NCI-H2227 treated with DMSO at 0.1 percent for 48 hours (cell line): ENCODE data around the gene RAD51B.

ENCODE experiments used
- DNase-seq: peaks from one replicate; lab custom pipeline; 2025; lab: John Stamatoyannopoulos, UW

Gene RAD51B

GRCh38 chr14:68573722-68574121 is 754.1 kb downstream of the RAD51B start:
- no peak for DNase-seq

GRCh38 chr14:68574461-68574860 is 754.9 kb downstream of the RAD51B start:
- DNase-seq: no peak

GRCh38 chr14:68574906-68575305 is 755.3 kb downstream of the RAD51B start:
- DNase-seq: no peak

- no peak for DNase-seq
Observed at GRCh38 chr14:68575426-68575825, 755.8 kb downstream of the RAD51B start.

- no peak for DNase-seq
Observed at GRCh38 chr14:68576031-68576430, 756.5 kb downstream of the RAD51B start.

DNA sequence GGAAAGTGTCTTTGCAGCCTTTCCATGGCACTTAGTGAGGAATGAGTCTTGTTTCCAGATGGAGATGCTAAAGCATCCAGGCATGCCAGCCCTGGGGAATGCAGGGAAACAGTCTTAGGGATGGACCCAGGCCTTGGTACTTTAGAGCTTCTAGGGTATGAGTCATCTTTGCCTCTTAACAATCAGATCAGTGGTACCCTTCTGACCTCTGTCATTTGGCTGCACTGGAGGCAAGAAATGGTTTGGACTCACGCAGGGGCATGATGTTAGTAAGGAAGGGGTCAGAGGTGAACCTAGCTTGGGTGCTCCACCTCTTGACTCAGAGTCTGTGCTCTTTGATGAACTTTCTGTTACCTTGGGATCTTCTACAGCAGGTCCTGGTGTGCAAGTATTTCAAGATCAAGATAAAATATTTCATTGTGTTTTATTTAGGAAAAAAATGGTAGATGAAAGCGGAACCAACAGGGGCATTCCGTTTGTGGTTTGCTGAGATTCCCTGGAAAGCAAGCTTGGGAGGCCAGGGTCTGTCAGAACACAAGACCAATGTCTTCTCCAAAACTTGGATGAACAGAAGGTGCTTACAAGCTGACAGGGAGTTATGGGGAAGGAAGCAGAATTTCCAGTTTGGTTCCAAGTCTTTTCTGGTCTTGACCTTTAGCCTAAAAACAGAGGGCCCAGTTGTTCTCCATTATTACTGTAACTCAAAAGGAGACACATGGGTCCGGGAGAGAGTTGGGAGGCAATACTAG is 757.1 kb downstream of the RAD51B start:
- DNase-seq: no peak

- DNase-seq: no peak
Observed at GRCh38 chr14:68577802-68578541, 758.4 kb downstream of the RAD51B start.

DNA sequence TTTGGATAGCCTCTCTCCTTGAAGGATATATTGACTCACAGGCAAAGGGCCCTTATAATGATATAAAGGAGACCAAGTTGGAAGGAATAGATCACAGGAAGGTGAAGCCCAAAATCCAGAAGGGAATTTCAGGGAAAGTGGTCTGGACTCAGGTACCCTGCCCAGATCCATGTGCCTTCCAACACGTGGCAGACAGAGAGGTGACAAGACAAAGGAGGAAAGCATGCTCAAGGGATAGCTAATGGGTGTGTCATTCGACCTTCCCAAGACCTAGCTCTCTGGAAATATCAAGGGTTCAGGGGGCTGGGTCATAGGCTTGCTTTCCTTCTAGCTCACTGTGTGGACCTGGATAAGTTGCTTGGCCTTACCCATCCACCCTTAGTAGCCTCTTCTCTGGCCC is 759.0 kb downstream of the RAD51B start:
- DNase-seq: no peak

GRCh38 chr14:68580096-68580645 is 760.6 kb downstream of the RAD51B start:
- no peak for DNase-seq

DNA sequence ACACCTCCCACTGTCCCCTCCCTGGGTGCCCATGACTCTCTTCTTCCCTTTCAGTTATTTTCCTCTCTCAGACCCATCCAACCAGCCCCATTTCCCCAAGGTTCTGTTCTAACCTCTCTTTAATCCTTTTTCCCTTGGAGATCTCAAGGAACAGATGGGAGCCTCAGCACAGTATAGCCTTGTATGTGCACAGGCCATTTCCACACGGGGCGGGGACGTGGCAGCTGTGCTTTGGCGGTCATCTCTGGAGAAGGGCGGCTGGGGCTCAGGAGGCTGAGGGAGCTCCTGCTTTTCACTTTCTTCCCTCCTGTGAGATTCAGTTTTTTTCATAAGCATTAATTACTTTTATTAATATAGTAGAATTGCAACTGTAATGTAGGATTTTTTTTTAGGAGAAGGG is 761.1 kb downstream of the RAD51B start:
- DNase-seq: no peak

GRCh38 chr14:68583548-68584280 is 764.1 kb downstream of the RAD51B start:
- DNase-seq: no peak

- no peak for DNase-seq
Observed at GRCh38 chr14:68584786-68585185, 765.2 kb downstream of the RAD51B start.

- no peak for DNase-seq
Observed at GRCh38 chr14:68585690-68586089, 766.1 kb downstream of the RAD51B start.

GRCh38 chr14:68586896-68587751 is 767.5 kb downstream of the RAD51B start:
- DNase-seq: no peak

DNA sequence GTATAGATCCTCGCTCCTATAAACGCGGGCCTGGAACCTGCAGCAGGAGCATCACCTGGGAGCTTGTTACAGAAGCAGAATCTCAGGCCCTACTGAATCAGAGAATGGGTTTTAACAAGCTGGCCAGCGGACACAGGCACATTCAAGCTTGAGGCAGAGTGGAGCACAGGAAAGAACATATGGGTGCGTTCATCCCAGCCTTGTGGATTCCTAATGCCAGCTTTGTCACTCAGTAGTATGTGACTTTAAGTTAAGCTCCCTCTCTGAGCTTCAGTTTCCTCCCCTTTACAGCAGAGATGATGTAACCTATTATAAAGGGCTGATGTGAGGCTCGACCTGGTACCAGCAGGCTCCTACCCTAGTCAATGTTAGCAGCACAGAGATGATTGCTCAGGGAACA is 768.4 kb downstream of the RAD51B start:
- DNase-seq: no peak

GRCh38 chr14:68589447-68590200 is 770.0 kb downstream of the RAD51B start:
- DNase-seq: no peak

GRCh38 chr14:68590201-68590522 is 770.6 kb downstream of the RAD51B start:
- no peak for DNase-seq

- DNase-seq: no peak
Observed at GRCh38 chr14:68591786-68592185, 772.2 kb downstream of the RAD51B start.

DNA sequence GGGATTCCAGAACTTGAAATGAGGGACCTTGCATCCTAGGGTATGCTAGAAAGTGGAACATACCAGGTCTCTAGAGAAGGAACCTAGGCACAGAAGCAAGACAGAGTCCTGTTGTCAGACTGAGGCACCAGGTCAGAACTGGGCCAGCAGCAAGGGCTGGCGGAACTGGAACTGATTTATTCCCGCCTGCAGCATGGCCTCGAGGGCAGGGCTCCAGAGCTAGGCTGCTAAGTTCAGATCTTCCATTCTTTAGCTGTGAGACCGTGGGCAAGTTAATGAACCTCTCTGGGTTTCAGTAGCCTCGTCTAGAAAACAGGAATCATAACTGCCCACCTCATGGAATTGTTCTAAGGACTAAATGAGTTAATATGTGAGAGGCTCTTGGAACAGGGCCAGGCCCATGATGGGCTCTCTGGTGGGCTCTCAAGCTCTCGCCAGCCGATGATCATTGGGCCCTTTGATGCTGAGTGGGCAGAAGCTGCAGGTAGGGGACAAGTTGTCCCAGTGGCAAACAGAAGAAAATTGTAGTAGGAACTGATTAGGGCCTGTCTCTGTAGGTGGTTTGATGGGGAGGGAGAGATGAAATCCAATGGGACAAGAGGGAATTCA is 773.5 kb downstream of the RAD51B start:
- no peak for DNase-seq

- DNase-seq: no peak
Observed at GRCh38 chr14:68593806-68594536, 774.4 kb downstream of the RAD51B start.
